K562 (cell line): Measurements from ENCODE around the gene TMEM72. TPM values are rescaled to one million over a fixed set of nuclear protein-coding genes. Genes with fewer than 3 reads are reported as not detected.
A peak's percentile ranks its signal among the peaks of the same experiment; 100 is the strongest.

Source experiments
- CREM ChIP-seq: IDR thresholded peaks from 2 replicates; pipeline ENCODE4 v1.6.1; 2014; ENCODE audit warnings: antibody characterized with exemption, low read depth
- ERF ChIP-seq: fragments of 450-650 bp; formaldehyde crosslinking; IDR thresholded peaks from 2 replicates; pipeline ENCODE4 v1.4.0; 2020; ENCODE audit warnings: mild to moderate bottlenecking, mixed read lengths
- HDAC2 ChIP-seq: fragments of 450-650 bp; IDR thresholded peaks from 2 replicates; pipeline ENCODE4 v1.6.1; 2016; ENCODE audit warnings: mild to moderate bottlenecking
- HIVEP1 ChIP-seq: fragments of 250-450 bp; sonication (Bioruptor Pico); IDR thresholded peaks from 2 replicates; pipeline ENCODE4 v1.4.0; 2020; ENCODE audit warnings: mild to moderate bottlenecking
- HLTF ChIP-seq: fragments of 450-650 bp; IDR thresholded peaks from 2 replicates; pipeline ENCODE4 v1.6.1; 2016
- ILK ChIP-seq: fragments of 450-650 bp; IDR thresholded peaks from 2 replicates; pipeline ENCODE4 v1.6.1; 2016; ENCODE audit warnings: missing genetic modification characterization, low read depth, mild to moderate bottlenecking, missing compliant biosample characterization, moderate library complexity, borderline replicate concordance
- LEF1 ChIP-seq: fragments of 450-650 bp; IDR thresholded peaks from 2 replicates; pipeline ENCODE4 v1.6.1; 2016; ENCODE audit warnings: mild to moderate bottlenecking
- MAFK ChIP-seq: IDR thresholded peaks from 2 replicates; pipeline ENCODE4 v1.6.1; 2011; ENCODE audit warnings: low read length, improper control_type of control experiment
- PRPF4 ChIP-seq: fragments of 200-400 bp; formaldehyde crosslinking; IDR thresholded peaks from one replicate; pipeline ENCODE4 v1.6.1; 2017; ENCODE audit warnings: low read length, low read depth, mild to moderate bottlenecking; ENCODE audit not compliant: insufficient read depth, poor library complexity, severe bottlenecking
- PTTG1 ChIP-seq: fragments of 450-650 bp; IDR thresholded peaks from 2 replicates; pipeline ENCODE4 v1.6.1; 2016; ENCODE audit warnings: low read depth, mild to moderate bottlenecking, missing genetic modification characterization, missing compliant biosample characterization
- RBM39 ChIP-seq: fragments of 200-400 bp; formaldehyde crosslinking; optimal IDR thresholded peaks from 2 replicates; pipeline ENCODE3; 2018; ENCODE audit warnings: low read depth, low read length
- ZNF121 ChIP-seq: sonication (generic); formaldehyde crosslinking; conservative IDR thresholded peaks from 2 replicates; pipeline ENCODE4 v1.8.0; 2022; ENCODE audit warnings: missing genetic modification reagents
- ZNF3 ChIP-seq: fragments of 250-450 bp; sonication (Bioruptor Pico); IDR thresholded peaks from 2 replicates; pipeline ENCODE4 v1.5.0; 2021; ENCODE audit warnings: mild to moderate bottlenecking, moderate library complexity
- ZNF445 ChIP-seq: fragments of 250-450 bp; sonication (Bioruptor Pico); IDR thresholded peaks from 2 replicates; pipeline ENCODE4 v1.4.0; 2020; ENCODE audit warnings: low read depth, mild to moderate bottlenecking, moderate library complexity
- ZNF830 ChIP-seq: fragments of 250-450 bp; sonication (Bioruptor Pico); IDR thresholded peaks from 2 replicates; pipeline ENCODE4 v1.5.0; 2021; ENCODE audit warnings: mild to moderate bottlenecking
- polyA plus RNA-seq, 8 experiments: library from polyadenylated mRNA; depleted of rRNA in 4 of 8; stranded (reverse) in 5 of 8; unstranded in 3 of 8; fragments of >200 nt; fragmentation: Nextera tagmentation in 2 of 8; fragmentation: Illumina TruSeq in 1 of 8; extraction: Ambion mirVana in 2 of 8; extraction: Trizol in 1 of 8; gene quantifications; 2 replicates each; pipeline versions ENCODE4 v1.2.1 to v1.2.3, GENCODE V29; 2011 to 2014; ENCODE audit warnings: inconsistent platforms in 1 of 8, missing spikeins in 1 of 8
- total RNA-seq, 7 experiments: library from RNA; depleted of rRNA in 6 of 7; stranded (reverse); fragments of >200 nt in 6 of 7; fragmentation: Illumina TruSeq in 2 of 7; extraction: Trizol in 2 of 7; gene quantifications; 2 replicates each; pipeline versions ENCODE4 v1.2.1 to v1.2.3, GENCODE V29; 2011 to 2021; ENCODE audit warnings: low replicate concordance in 1 of 7
- TF ChIP-seq, protein P1 (sequence below): fragments of 450-650 bp; IDR thresholded peaks from 2 replicates; pipeline ENCODE4 v1.7.1; 2018; ENCODE audit warnings: mild to moderate bottlenecking, low read depth; ENCODE audit not compliant: partially characterized antibody
- TF ChIP-seq, protein P2 (sequence below): fragments of 150-350 bp; IDR thresholded peaks from 2 replicates; pipeline ENCODE4 v1.6.1; 2014; ENCODE audit warnings: low read depth, mild to moderate bottlenecking, low read length, borderline replicate concordance
- TF ChIP-seq, protein P3 (sequence below): fragments of 150-350 bp; conservative IDR thresholded peaks from 2 replicates; pipeline ENCODE4 v1.6.1; 2014; ENCODE audit warnings: low read length

The TMEM72 gene
- total and polyA plus RNA-seq, 9 of the 15 experiments (the other 6 are each of a cell fraction or from before 2014, with no cell fraction given): not detected

DNA sequence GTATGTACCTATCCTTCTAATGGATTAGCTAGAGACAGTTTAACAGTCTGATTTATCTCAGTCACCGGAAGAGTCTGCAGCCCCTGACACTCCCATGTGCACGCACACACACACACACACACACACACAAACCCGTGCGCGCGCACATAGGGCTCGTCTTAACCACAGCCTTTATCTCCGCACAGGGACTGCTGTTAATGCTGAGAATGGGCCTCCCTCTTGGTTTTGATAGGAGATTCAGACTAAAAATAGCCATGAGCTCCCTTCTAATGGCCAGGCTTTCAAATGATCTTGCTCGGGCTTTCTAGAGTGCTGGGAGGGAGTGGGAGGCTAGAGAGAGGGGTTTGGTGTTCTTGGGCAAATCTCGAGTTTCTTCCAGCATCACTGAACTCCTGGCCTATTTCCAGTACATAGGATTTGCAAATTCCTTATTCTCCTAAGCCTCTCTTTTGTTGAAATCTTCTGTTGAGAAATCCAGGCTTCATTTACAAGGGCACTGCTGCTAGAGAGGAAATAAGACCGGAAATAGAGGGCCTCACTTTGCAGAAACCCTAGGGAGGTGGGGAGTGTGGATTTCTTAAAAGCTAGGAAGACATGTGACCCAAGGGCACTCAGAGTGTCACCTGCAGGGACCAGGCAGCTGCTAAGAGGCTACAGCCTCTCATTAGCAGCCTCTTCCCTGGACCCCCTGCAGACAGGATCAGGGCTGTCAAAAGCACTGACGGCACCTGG lies 2.4 kb downstream of the TMEM72 start (continued):
- peak; percentile 17; the same call in 1 of the 2 replicates for TF ChIP-seq ERF (CRISPR knock-in tag)
- TF ChIP-seq PTTG1 (tag): no peak
- peak; percentile 93; the same call in 1 of the 2 replicates for TF ChIP-seq HLTF
- TF ChIP-seq CREM: peak; percentile 79
- no peak for TF ChIP-seq MAFK
- no peak for TF ChIP-seq HIVEP1
- TF ChIP-seq, protein P1, sequence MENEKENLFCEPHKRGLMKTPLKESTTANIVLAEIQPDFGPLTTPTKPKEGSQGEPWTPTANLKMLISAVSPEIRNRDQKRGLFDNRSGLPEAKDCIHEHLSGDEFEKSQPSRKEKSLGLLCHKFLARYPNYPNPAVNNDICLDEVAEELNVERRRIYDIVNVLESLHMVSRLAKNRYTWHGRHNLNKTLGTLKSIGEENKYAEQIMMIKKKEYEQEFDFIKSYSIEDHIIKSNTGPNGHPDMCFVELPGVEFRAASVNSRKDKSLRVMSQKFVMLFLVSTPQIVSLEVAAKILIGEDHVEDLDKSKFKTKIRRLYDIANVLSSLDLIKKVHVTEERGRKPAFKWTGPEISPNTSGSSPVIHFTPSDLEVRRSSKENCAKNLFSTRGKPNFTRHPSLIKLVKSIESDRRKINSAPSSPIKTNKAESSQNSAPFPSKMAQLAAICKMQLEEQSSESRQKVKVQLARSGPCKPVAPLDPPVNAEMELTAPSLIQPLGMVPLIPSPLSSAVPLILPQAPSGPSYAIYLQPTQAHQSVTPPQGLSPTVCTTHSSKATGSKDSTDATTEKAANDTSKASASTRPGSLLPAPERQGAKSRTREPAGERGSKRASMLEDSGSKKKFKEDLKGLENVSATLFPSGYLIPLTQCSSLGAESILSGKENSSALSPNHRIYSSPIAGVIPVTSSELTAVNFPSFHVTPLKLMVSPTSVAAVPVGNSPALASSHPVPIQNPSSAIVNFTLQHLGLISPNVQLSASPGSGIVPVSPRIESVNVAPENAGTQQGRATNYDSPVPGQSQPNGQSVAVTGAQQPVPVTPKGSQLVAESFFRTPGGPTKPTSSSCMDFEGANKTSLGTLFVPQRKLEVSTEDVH: peak; percentile 54
- TF ChIP-seq ZNF121: no peak
- TF ChIP-seq ILK (tag): no peak
- peak; percentile 96 for TF ChIP-seq HDAC2
- TF ChIP-seq ZNF445: no peak
- TF ChIP-seq, protein P2, sequence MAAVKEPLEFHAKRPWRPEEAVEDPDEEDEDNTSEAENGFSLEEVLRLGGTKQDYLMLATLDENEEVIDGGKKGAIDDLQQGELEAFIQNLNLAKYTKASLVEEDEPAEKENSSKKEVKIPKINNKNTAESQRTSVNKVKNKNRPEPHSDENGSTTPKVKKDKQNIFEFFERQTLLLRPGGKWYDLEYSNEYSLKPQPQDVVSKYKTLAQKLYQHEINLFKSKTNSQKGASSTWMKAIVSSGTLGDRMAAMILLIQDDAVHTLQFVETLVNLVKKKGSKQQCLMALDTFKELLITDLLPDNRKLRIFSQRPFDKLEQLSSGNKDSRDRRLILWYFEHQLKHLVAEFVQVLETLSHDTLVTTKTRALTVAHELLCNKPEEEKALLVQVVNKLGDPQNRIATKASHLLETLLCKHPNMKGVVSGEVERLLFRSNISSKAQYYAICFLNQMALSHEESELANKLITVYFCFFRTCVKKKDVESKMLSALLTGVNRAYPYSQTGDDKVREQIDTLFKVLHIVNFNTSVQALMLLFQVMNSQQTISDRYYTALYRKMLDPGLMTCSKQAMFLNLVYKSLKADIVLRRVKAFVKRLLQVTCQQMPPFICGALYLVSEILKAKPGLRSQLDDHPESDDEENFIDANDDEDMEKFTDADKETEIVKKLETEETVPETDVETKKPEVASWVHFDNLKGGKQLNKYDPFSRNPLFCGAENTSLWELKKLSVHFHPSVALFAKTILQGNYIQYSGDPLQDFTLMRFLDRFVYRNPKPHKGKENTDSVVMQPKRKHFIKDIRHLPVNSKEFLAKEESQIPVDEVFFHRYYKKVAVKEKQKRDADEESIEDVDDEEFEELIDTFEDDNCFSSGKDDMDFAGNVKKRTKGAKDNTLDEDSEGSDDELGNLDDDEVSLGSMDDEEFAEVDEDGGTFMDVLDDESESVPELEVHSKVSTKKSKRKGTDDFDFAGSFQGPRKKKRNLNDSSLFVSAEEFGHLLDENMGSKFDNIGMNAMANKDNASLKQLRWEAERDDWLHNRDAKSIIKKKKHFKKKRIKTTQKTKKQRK: no peak
- TF ChIP-seq, protein P3, sequence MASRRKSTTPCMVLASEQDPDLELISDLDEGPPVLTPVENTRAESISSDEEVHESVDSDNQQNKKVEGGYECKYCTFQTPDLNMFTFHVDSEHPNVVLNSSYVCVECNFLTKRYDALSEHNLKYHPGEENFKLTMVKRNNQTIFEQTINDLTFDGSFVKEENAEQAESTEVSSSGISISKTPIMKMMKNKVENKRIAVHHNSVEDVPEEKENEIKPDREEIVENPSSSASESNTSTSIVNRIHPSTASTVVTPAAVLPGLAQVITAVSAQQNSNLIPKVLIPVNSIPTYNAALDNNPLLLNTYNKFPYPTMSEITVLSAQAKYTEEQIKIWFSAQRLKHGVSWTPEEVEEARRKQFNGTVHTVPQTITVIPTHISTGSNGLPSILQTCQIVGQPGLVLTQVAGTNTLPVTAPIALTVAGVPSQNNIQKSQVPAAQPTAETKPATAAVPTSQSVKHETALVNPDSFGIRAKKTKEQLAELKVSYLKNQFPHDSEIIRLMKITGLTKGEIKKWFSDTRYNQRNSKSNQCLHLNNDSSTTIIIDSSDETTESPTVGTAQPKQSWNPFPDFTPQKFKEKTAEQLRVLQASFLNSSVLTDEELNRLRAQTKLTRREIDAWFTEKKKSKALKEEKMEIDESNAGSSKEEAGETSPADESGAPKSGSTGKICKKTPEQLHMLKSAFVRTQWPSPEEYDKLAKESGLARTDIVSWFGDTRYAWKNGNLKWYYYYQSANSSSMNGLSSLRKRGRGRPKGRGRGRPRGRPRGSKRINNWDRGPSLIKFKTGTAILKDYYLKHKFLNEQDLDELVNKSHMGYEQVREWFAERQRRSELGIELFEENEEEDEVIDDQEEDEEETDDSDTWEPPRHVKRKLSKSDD: no peak
- TF ChIP-seq PRPF4: no peak
- TF ChIP-seq LEF1: peak; percentile 93
- TF ChIP-seq ZNF3 (CRISPR knock-in tag): peak; percentile 86; the same call in 1 of the 2 replicates
- TF ChIP-seq ZNF830 (CRISPR knock-in tag): no peak
- TF ChIP-seq RBM39: no peak
